HG03280 (cell line): Measurements from ENCODE around the gene ZDHHC23.

Experiments
- ATAC-seq: cut with Tn5 transposase; IDR thresholded peaks from one replicate; pipeline ENCODE4 v1.9.1; 2021; ENCODE audit warnings: mild to moderate bottlenecking, moderate library complexity; ENCODE audit not compliant: unreplicated experiment

The ZDHHC23 gene

GRCh38 chr3:113947372-113948014, at the start of gene ZDHHC23:
Gene ZDHHC23 (plus strand): TSS chr3:113948013. CDS start chr3:113948803, 790 bp downstream.
- ATAC-seq, result peak; percentile 79

GRCh38 chr3:113898892-113899291, 48.9 kb upstream of the ZDHHC23 start:
- no peak for ATAC-seq

- no peak for ATAC-seq
Measured at GRCh38 chr3:113906568-113907140, 41.2 kb upstream of the ZDHHC23 start.

- ATAC-seq, result no peak
Measured at GRCh38 chr3:113908133-113908532, 39.7 kb upstream of the ZDHHC23 start.

- ATAC-seq, result no peak
Measured at GRCh38 chr3:113910966-113911365, 36.8 kb upstream of the ZDHHC23 start.

GRCh38 chr3:113912552-113913236, 35.1 kb upstream of the ZDHHC23 start:
- ATAC-seq, result peak; percentile 99

GRCh38 chr3:113914646-113915045, 33.2 kb upstream of the ZDHHC23 start:
- no peak for ATAC-seq

GRCh38 chr3:113927556-113927955, 20.3 kb upstream of the ZDHHC23 start:
- ATAC-seq, result no peak

- no peak for ATAC-seq
Measured at GRCh38 chr3:113946831-113947230, 982 bp upstream of the ZDHHC23 start.

- ATAC-seq, result peak; percentile 41
Measured at GRCh38 chr3:113948015-113948917, 453 bp downstream of the ZDHHC23 start.

GRCh38 chr3:113952921-113953320, 5.1 kb downstream of the ZDHHC23 start:
- no peak for ATAC-seq

GRCh38 chr3:113953677-113954076, 5.9 kb downstream of the ZDHHC23 start:
- ATAC-seq, result no peak

GRCh38 chr3:113954091-113954685, 6.4 kb downstream of the ZDHHC23 start:
- no peak for ATAC-seq

- no peak for ATAC-seq
Measured at GRCh38 chr3:113963879-113964278, 16.1 kb downstream of the ZDHHC23 start.

GRCh38 chr3:113966172-113966571, 18.4 kb downstream of the ZDHHC23 start:
- ATAC-seq, result no peak

- no peak for ATAC-seq
Measured at GRCh38 chr3:113968986-113969385, 21.2 kb downstream of the ZDHHC23 start.

- ATAC-seq, result no peak
Measured at GRCh38 chr3:113977822-113978221, 30.0 kb downstream of the ZDHHC23 start.

GRCh38 chr3:113979916-113980315, 32.1 kb downstream of the ZDHHC23 start:
- no peak for ATAC-seq

GRCh38 chr3:113981803-113982202, 34.0 kb downstream of the ZDHHC23 start:
- ATAC-seq, result no peak

- ATAC-seq, result no peak
Measured at GRCh38 chr3:113983544-113983943, 35.7 kb downstream of the ZDHHC23 start.

GRCh38 chr3:113985541-113985940, 37.7 kb downstream of the ZDHHC23 start:
- peak; percentile 80 for ATAC-seq
